HG03521 (cell line): ENCODE data around the gene SLC30A2.

Source experiments
- ATAC-seq: cut with Tn5 transposase; IDR thresholded peaks from one replicate; pipeline ENCODE4 v1.9.1; 2021; ENCODE audit warnings: mild to moderate bottlenecking, moderate library complexity; ENCODE audit not compliant: unreplicated experiment

SLC30A2 gene

GRCh38 chr1:25999041-25999800 lies 46.7 kb downstream of the SLC30A2 start:
- no peak for ATAC-seq

GRCh38 chr1:25997828-25998761 lies 47.8 kb downstream of the SLC30A2 start, which contains the start of gene PAFAH2:
Gene PAFAH2 (minus strand): TSS chr1:25998063. CDS start chr1:25990816, 7,247 bp downstream.
- ATAC-seq = peak; percentile 97

GRCh38 chr1:25996966-25997827 lies 48.7 kb downstream of the SLC30A2 start:
- ATAC-seq = no peak

- no peak for ATAC-seq
Observed at GRCh38 chr1:25994402-25995150, 51.3 kb downstream of the SLC30A2 start.

- no peak for ATAC-seq
Observed at GRCh38 chr1:25993197-25993951, 52.5 kb downstream of the SLC30A2 start.

- no peak for ATAC-seq
Observed at GRCh38 chr1:25992689-25993171, 53.2 kb downstream of the SLC30A2 start.

GRCh38 chr1:25991937-25992688 lies 53.8 kb downstream of the SLC30A2 start:
- no peak for ATAC-seq

GRCh38 chr1:25990702-25991395 lies 55.1 kb downstream of the SLC30A2 start:
- ATAC-seq = no peak

- no peak for ATAC-seq
Observed at GRCh38 chr1:25990251-25990650, 55.7 kb downstream of the SLC30A2 start.

GRCh38 chr1:25989440-25990234 lies 56.3 kb downstream of the SLC30A2 start:
- ATAC-seq = no peak

- ATAC-seq = no peak
Observed at GRCh38 chr1:25987951-25988350, 58.0 kb downstream of the SLC30A2 start.
